T-helper 2 cell treated with Interferon-gamma antibody and Interleukin-4, amounts not matched to agents 5 μg/mL and 100 μg/mL, for 36 hours (primary cell): Measurements from ENCODE around the gene TSR3.
A peak's percentile ranks its signal among the peaks of the same experiment; 100 is the strongest.

ENCODE experiments used
- DNase-seq: peaks from one replicate; pipeline ENCODE4 v3.0.0; 2021; ENCODE audit warnings: low spot score
- H3K27ac Mint-ChIP-seq: one replicate; pipeline ENCODE4 v1.8.0; 2021; ENCODE audit warnings: mild to moderate bottlenecking, mixed read lengths
- H3K27me3 Mint-ChIP-seq: one replicate; pipeline ENCODE4 v1.8.0; 2021; ENCODE audit warnings: low read depth, mixed read lengths
- H3K36me3 Mint-ChIP-seq: one replicate; pipeline ENCODE4 v1.8.0; 2021; ENCODE audit warnings: low read depth, mixed read lengths
- H3K4me1 Mint-ChIP-seq: one replicate; pipeline ENCODE4 v1.8.0; 2021; ENCODE audit warnings: low read depth, mixed read lengths
- H3K4me3 Mint-ChIP-seq: one replicate; pipeline ENCODE4 v1.8.0; 2022; ENCODE audit warnings: mild to moderate bottlenecking, moderate library complexity, mixed read lengths
- H3K9me3 Mint-ChIP-seq: one replicate; pipeline ENCODE4 v1.8.0; 2021; ENCODE audit warnings: mixed read lengths

The TSR3 gene

DNA sequence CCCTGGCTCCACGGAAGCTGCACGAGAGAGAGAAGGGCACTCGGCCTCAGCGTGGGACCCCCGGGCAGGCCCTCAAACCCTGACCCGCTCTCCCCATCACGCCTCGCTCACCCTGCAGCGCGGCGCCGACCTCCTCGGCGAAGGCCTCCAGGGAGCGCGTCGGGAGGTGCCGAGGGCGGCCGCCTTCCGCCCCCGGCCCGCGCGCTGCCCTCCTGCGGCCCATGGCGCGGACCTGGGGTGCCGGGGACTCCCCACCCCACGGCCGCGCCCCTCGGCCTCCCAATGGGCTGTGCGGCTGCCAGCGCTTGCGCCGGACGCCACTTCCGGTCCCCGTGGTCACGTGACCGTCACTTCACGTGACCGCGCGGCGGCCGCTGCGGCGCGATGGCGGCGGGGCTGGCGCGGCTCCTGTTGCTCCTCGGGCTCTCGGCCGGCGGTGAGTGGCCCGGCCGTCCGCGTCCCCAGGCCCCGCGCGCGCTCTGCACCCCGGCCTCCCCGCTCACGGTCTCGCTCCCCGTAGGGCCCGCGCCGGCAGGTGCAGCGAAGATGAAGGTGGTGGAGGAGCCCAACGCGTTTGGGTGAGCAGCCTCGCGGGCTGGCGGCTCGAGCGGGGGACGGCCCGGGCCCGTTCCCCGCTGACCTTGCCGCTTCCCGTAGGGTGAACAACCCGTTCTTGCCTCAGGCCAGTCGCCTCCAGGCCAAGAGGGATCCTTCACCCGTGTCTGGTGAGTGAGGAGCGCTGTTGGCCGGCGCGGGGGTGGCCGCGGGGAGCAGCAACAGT lies at the start of gene TSR3, which contains the start of gene GNPTG:
TSS of gene TSR3 (minus strand) at position 297 of the 781 bp plus-strand sequence. CDS start at position 223, 74 bp downstream.
TSS of gene GNPTG (plus strand) at position 350 of the 781 bp plus-strand sequence. CDS start at position 385, 35 bp downstream.
- peaks cover 23% of the 10 kb centered on the region for H3K4me1 Mint-ChIP-seq
- peak; percentile 93 for DNase-seq
- peak within 1 kb of the TSS; percentile 88 for H3K4me3 Mint-ChIP-seq
- no peaks in the 10 kb centered on the region for H3K9me3 Mint-ChIP-seq
- peak within 1 kb of the TSS; percentile 89 for H3K27ac Mint-ChIP-seq
- no peaks in the 10 kb centered on the region for H3K27me3 Mint-ChIP-seq
- no peaks in the 10 kb centered on the region for H3K36me3 Mint-ChIP-seq

DNA sequence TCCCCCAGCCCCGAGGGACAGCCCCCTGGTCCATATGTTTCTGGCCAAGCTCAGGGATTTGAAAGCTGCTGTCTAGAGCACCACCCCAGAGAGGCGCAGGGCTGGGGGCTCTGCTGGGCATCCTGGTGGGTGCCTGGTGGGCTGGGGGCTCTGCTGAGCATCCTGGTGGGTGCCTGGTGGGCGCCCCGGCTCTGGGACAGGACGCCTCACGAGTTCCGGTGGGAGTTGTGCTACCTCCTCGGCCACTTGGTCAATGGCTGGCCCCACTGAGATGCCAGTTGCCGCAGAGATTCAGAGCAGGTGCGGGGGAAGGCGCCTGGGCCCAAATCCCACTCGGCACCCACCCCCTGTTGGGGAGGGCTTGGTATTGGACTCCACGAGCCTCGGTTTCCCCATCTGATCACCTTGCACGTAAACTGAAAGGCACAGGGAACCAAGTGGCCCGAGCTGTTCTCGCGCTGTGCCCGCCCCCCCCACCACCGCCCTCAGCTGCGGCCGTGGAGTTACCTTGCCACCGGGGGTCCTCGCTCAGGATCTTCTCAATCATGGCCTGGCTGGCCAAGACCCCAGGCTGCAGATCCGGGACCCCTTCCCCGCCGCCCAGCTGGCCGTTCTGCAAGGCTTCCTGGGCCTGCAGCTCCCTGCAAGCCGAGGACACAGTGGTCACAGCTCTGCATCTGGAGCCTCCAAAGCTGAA lies 49.5 kb upstream of the TSR3 start:
- Mint-ChIP-seq H3K9me3 (no peaks in the 10 kb centered on the region), H3K4me3 (no peak overlapping the region), H3K27me3 (no peaks in the 10 kb centered on the region), H3K4me1 (no peaks in the 10 kb centered on the region), H3K36me3 (peaks cover 19% of the 10 kb centered on the region), H3K27ac (no peak overlapping the region)
- no peak for DNase-seq

DNA sequence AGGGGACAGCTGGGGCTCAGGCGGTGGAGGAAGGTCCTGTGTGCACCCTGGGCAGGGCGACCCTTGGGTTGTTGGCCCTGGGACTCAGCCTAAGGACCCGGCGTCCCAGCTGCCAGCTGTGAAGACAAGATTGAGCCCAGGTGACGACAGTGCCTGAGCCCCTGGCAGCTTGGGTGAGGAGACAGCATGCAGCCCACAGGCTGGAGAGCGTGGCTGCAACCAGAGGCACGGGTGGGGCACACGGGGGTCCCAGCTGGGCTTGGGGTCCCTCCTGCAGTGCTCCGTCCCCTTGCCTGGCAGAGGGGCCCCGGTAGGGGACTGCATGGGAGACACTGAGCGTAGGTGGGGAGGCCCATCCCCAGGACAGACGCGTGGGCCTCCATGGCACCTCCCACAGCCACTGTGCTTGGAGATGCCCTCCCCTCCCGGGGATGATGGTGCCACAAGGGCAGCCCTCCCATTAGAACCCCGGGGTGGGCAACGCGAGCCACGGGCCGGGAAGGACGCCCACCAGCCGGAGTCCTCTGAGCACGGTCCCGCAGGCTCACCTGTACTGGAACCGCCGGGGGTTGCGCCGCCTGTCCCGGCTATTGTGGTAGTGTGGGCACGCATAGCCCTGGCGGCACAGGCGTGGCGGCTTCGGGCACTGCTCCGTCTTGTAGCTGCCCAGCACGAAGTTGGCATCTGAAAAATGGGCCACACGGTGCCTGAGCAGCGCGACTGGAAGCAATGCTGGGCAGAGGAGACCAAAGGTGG lies 47.3 kb upstream of the TSR3 start:
- Mint-ChIP-seq H3K36me3 (peaks cover 18% of the 10 kb centered on the region), H3K9me3 (no peaks in the 10 kb centered on the region), H3K4me3 (no peak overlapping the region), H3K27ac (no peak overlapping the region), H3K27me3 (no peaks in the 10 kb centered on the region), H3K4me1 (no peaks in the 10 kb centered on the region)
- DNase-seq, result no peak

DNA sequence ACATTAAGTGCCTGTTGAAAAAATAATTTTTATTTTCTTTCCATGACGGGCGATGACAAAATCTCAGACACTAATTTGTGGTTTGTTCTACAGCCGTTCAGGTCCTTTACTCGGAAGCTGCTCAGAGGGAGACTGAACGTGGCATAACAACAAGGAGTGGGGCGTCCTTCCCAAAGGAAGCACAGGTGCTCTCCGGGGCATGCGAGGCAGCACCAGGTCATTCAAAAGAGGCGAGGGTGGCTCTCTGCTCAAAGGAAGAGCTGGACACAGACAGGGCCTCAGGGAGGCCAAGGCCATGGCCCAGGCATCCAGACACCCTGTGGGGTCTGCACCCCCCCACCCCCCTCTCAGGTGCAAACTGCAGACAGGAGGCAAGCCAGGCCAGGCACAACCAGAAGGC lies 46.7 kb upstream of the TSR3 start:
- DNase-seq, result no peak
- Mint-ChIP-seq H3K36me3 (peaks cover 17% of the 10 kb centered on the region), H3K27ac (no peak overlapping the region), H3K4me3 (no peak overlapping the region), H3K9me3 (no peaks in the 10 kb centered on the region), H3K4me1 (no peaks in the 10 kb centered on the region), H3K27me3 (no peaks in the 10 kb centered on the region)

DNA sequence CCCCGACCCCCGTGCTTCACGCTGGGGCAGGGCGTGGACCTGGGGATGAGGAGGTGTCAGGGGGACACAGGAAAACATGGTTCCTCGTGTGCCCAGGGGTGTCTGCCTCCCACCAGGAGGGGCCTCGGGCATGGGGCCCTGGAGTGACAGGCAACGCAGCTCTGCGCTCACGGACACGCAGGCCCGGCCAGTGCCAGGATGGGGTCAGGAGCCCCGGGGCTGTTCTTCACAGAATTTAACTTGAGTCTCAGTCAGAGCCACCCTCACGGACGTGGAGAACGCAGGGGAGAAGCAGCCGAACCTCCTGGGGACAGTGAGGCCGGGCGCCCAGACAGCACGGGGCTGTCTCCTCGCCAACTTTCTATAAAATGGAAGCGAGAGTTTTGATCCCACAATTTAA lies 46.1 kb upstream of the TSR3 start:
- no peak for DNase-seq
- H3K4me3 Mint-ChIP-seq, result no peak overlapping the region
- peaks cover 18% of the 10 kb centered on the region for H3K36me3 Mint-ChIP-seq
- H3K4me1 Mint-ChIP-seq, result no peaks in the 10 kb centered on the region
- H3K27ac Mint-ChIP-seq, result no peak overlapping the region
- H3K27me3 Mint-ChIP-seq, result no peaks in the 10 kb centered on the region
- H3K9me3 Mint-ChIP-seq, result no peaks in the 10 kb centered on the region

DNA sequence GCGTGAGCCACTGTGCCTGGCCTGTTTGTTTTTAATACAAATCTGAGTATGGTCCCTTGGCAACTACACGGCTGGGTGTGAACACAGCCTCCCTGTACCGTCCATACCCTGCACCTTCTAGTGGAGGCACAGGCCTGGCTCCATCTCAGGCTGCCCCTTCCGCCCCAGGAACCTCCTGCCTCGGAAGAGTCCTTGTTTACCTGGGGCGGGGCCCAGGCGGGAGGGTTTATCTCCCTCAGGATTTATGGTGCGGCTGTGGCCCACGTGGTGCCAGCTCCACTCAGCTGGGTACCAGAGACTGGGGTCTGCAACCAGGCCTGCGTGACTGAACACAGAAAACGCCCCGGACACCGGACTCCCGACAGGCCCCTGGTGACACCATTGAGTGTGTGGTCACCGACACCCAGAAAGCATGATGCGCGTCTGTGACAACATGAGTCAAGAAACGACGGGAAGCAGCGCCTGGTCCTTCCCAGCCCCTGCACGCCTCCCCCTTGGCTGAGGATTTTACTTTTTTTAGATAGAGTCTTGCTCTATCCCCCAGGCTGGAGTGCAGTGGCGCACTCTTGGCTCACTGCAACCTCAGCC lies 43.9 kb upstream of the TSR3 start:
- no peak for DNase-seq
- no peak overlapping the region for H3K4me3 Mint-ChIP-seq
- H3K9me3 Mint-ChIP-seq, result no peaks in the 10 kb centered on the region
- no peak overlapping the region for H3K27ac Mint-ChIP-seq
- H3K36me3 Mint-ChIP-seq, result peaks cover 9% of the 10 kb centered on the region
- no peaks in the 10 kb centered on the region for H3K27me3 Mint-ChIP-seq
- H3K4me1 Mint-ChIP-seq, result no peaks in the 10 kb centered on the region

DNA sequence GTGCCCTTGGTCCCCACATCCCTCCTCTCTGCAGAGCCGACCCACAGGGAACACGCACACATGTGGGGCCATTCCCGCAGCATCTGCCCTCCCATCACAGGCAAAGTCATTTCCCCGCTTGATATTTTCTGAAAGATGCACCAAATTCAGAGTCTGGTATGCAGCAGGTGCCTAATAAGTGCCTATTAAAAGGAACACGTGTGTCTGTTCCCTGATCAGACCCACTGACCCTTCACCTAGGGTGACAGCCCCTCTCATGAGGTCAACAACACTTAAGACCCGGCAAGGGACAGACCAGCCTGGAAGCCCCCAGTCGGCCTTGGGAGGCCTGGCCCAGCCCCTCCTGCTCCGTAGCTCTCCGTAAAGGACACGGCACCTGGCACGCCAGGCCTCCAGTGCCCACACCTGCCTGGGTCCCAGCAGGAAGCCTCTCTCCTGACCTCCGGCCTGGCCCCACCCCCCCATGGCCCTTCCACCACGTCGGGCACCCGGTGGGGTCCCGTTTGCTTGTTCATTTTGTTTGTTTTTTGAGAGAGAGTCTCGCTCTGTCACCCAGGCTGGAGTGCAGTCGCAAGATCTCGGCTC lies 42.8 kb upstream of the TSR3 start:
- Mint-ChIP-seq H3K36me3 (peaks cover 9% of the 10 kb centered on the region), H3K9me3 (no peaks in the 10 kb centered on the region), H3K27me3 (no peaks in the 10 kb centered on the region), H3K4me1 (no peaks in the 10 kb centered on the region), H3K27ac (no peak overlapping the region), H3K4me3 (no peak overlapping the region)
- DNase-seq, result no peak

DNA sequence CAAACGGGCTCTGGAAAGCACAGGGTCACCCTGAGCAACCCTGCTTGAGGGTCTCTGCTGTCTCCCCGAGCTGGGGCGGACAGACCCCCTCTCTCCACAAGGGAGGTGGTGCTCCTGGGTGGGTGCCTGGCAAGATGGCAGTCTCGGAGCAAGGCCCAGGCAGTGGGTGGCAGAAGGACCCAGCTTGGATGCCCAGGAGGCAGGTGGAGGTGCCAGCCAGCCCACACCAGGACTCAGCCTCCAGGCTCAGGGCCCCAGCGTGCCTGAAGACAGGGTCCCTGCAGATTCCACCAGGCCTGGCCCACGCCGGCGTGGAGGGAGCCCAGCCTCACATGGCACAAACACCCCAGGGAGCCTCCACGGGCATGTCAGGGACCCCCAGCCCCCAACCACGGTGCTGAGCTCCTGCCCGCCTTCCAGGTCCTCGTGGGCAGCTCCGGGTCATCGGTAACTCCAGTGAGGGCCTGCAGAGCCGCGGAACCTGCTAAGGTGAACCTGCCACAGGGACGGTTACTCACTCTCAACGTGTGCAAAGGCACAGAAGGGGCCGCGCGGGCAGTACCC lies 42.0 kb upstream of the TSR3 start:
- DNase-seq, result no peak
- Mint-ChIP-seq H3K36me3 (peaks cover 6% of the 10 kb centered on the region), H3K27me3 (no peaks in the 10 kb centered on the region), H3K9me3 (no peaks in the 10 kb centered on the region), H3K4me3 (no peak overlapping the region), H3K4me1 (no peaks in the 10 kb centered on the region), H3K27ac (no peak overlapping the region)

DNA sequence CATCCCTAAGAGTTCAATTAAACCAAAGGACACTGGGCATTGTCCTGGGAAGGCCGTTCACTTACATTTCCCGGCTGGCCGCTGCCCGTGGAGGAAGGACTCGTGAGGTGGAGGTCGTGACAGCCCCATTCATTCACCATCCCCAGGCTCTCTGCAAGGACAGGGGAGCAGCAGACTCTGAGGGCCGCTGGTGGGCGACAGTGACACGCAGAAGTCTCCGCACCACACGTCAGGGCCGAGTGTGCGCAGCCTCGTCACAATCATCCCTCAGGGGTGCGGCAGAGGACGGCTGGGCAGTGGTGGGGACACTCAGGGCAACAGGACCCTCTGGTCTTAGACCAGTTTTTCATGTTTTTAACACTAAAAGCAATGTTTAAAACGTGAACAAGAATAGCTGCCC lies 41.1 kb upstream of the TSR3 start:
- Mint-ChIP-seq H3K4me1 (no peaks in the 10 kb centered on the region), H3K4me3 (no peak overlapping the region)

DNA sequence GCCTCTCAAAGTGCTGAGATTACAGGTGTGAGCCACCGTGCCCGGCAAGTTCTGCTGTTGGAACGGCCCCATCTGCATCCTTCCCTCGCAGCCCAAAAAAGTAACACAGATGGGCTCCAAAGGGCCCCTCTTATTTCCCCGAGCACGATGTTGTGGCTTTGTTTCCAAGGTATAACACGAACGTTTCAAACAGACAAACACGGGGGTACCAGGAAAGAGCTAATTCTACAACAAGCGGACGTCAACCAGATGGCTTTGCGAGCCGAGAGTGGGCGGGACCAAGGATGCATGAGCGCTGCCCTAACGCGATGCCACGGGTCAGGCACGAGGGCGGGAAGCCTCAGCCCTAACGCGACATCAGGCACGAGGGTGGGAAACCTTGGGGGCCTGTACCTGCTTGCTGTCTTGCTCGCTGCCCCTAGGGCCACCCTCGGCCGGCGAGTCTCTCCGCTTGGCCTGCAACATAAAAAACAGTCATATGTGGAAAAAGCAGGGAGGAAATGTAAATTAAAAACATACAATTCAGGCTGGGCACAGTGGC lies 38.6 kb upstream of the TSR3 start:
- Mint-ChIP-seq H3K4me1 (no peaks in the 10 kb centered on the region), H3K4me3 (no peak overlapping the region), H3K27me3 (no peaks in the 10 kb centered on the region), H3K9me3 (no peaks in the 10 kb centered on the region), H3K27ac (no peak overlapping the region), H3K36me3 (peaks cover 2% of the 10 kb centered on the region)
- no peak for DNase-seq

More for the DNA sequence above, 41.1 kb upstream of the TSR3 start:
- no peak for DNase-seq
- H3K27me3 Mint-ChIP-seq, result no peaks in the 10 kb centered on the region
- H3K36me3 Mint-ChIP-seq, result peaks cover 4% of the 10 kb centered on the region
- H3K27ac Mint-ChIP-seq, result no peak overlapping the region
- H3K9me3 Mint-ChIP-seq, result no peaks in the 10 kb centered on the region

DNA sequence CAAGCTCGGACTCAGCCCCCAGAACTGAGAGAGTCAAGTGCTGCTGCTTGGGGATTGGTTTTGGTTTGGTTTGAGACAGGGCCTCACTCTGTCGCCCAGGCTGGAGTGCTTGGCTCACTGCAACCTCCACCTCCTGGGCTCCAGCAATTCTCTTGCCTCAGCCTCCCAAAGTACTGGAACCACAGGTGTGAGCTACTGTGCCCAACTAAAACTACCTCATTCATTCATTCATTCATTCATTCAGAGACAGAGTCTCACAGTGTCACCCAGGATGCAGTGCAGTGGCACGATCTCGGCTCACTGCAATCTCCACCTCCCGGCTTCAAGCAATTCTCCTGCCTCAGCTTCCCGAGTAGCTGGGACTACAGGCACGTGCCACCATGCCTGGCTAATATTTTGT lies 38.1 kb upstream of the TSR3 start:
- H3K4me1 Mint-ChIP-seq, result no peaks in the 10 kb centered on the region
- no peak overlapping the region for H3K4me3 Mint-ChIP-seq
- H3K27ac Mint-ChIP-seq, result no peak overlapping the region
- H3K27me3 Mint-ChIP-seq, result no peaks in the 10 kb centered on the region
- no peak for DNase-seq
- H3K36me3 Mint-ChIP-seq, result peaks cover 2% of the 10 kb centered on the region
- H3K9me3 Mint-ChIP-seq, result no peaks in the 10 kb centered on the region

DNA sequence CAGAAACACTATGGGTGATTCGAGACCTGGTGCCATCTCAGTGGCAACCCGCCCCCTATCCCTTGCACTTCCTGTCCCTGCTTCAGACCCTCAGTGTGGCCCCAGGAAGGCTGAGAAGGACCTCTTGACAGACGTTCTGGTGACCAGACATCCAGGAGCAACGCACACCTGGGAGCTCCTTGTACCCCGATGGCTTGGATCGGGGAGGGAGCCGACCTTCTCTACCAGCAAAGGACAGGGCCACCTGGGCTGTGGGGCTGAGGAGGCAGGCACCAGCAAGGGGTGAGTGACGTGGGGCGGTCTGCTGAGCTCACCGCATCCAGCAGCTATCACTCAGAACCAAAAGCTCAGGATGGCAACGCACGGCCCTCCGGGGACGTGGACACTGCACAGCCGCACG lies 35.7 kb upstream of the TSR3 start:
- H3K9me3 Mint-ChIP-seq, result no peaks in the 10 kb centered on the region
- no peak overlapping the region for H3K4me3 Mint-ChIP-seq
- no peaks in the 10 kb centered on the region for H3K4me1 Mint-ChIP-seq
- H3K36me3 Mint-ChIP-seq, result no peaks in the 10 kb centered on the region
- H3K27me3 Mint-ChIP-seq, result no peaks in the 10 kb centered on the region
- no peak for DNase-seq
- H3K27ac Mint-ChIP-seq, result no peak overlapping the region

DNA sequence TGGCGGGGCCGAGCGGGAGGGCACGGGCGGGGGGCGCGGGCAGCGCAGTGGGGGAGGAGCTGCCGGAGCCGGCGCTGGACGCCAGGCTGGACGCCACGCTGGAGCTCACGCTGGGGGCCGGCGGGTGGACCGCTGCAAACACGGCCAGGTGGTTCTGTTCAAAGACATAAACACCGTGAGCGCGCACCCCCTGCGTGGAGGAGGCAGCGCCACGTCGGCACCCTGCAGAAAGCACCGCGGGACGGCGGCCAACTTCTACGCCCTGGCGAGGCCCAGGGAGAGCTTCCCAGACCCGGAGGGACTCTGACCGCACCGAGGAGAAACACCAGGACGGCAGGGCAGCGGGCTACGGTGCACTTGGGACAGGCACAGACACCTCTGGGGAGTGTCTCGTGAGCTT lies 33.6 kb upstream of the TSR3 start:
- Mint-ChIP-seq H3K36me3 (peaks cover 3% of the 10 kb centered on the region), H3K9me3 (no peaks in the 10 kb centered on the region), H3K27me3 (no peaks in the 10 kb centered on the region), H3K4me1 (no peaks in the 10 kb centered on the region), H3K4me3 (no peak overlapping the region), H3K27ac (no peak overlapping the region)
- DNase-seq, result no peak
